Esophagus muscularis mucosa (tissue), 4 donors: Measurements from ENCODE around the gene GSTM3. TPM values are rescaled to one million over a fixed set of nuclear protein-coding genes. Genes with fewer than 3 reads are reported as not detected.

Source experiments
- DNase-seq: peaks from one replicate; pipeline ENCODE4 v3.0.0-alpha.2; 2017; ENCODE audit errors: extremely low spot score
- H3K27ac ChIP-seq, 4 donors: fragments of 200-600 bp; sonication (generic); replicated peaks in 1 of 4; 1 replicate in 3 of 4; 2 replicates in 1 of 4; pipeline ENCODE4 v1.5.1; 2016 to 2019; ENCODE audit warnings: mild to moderate bottlenecking in 1 of 4
- H3K27me3 ChIP-seq, 4 donors: fragments of 200-600 bp; sonication (generic); one replicate each; pipeline versions ENCODE4 v1.5.1 to v1.6.0; 2016 to 2019
- H3K36me3 ChIP-seq, 4 donors: fragments of 200-600 bp; sonication (generic); one replicate each; pipeline ENCODE4 v1.5.1; 2016 to 2019
- H3K4me1 ChIP-seq, 4 donors: fragments of 200-600 bp; sonication (generic); one replicate each; pipeline ENCODE4 v1.5.1; 2016 to 2019
- H3K4me3 ChIP-seq, 4 donors: fragments of 200-600 bp; sonication (generic); 1 replicate in 2 of 4; 2 replicates in 2 of 4; pipeline ENCODE4 v1.5.1; 2016 to 2019; ENCODE audit warnings: mild to moderate bottlenecking in 4 of 4, moderate library complexity in 1 of 4
- H3K9me3 ChIP-seq, 4 donors: fragments of 200-600 bp; sonication (generic); 1 replicate in 3 of 4; 2 replicates in 1 of 4; pipeline ENCODE4 v1.5.1; 2016 to 2019
- CTCF ChIP-seq, 3 experiments: fragments of 200-600 bp in 2 of 3; fragments of 450-650 bp in 1 of 3; sonication (generic) in 2 of 3; IDR thresholded peaks; one replicate each; pipeline ENCODE4 v1.5.1; 2017 to 2019; ENCODE audit warnings: antibody characterized with exemption in 3 of 3, mild to moderate bottlenecking in 2 of 3, moderate library complexity in 1 of 3
- EP300 ChIP-seq: sonication (generic); formaldehyde crosslinking; IDR thresholded peaks from one replicate; pipeline ENCODE4 v1.6.1; 2017; ENCODE audit warnings: antibody characterized with exemption
- POLR2A ChIP-seq: fragments of 450-650 bp; IDR thresholded peaks from one replicate; pipeline ENCODE4 v1.6.1; 2017; ENCODE audit warnings: antibody characterized with exemption, moderate library complexity, mild to moderate bottlenecking, low read depth
- POLR2AphosphoS5 ChIP-seq, 2 donors: sonication (generic); formaldehyde crosslinking; IDR thresholded peaks; one replicate each; pipeline ENCODE4 v1.6.1; 2017; ENCODE audit warnings: antibody characterized with exemption in 2 of 2
- WGBS: methylation state at CpG from one replicate; pipeline ENCODE4 v1.1.5; 2018; 5-methylcytosine and 5-hydroxymethylcytosine counted together
- intact Hi-C: fragments of 100-400 bp; cut with DNase I; formaldehyde crosslinking; loops from one replicate; pipeline ENCODE4 v1.15.1; 2023
- total RNA-seq, 4 donors: library from RNA; depleted of rRNA; stranded (reverse); fragments of >200 nt; gene quantifications; one replicate each; pipeline versions ENCODE4 v1.1.0 to v1.2.1, GENCODE V29; 2016

The GSTM3 gene
- total RNA-seq, 4 donors from 2014 or later = 64.6 to 111 (median 76.9) TPM

GRCh38 chr1:109762039-109762585, 21.3 kb upstream of the GSTM3 start:
- Histone ChIP-seq H3K4me1 (peaks cover 0 to 3% (median 0%) of the 10 kb centered on the region in 4 donors), H3K36me3 (no peaks in the 10 kb centered on the region), H3K4me3 (no peak overlapping the region), H3K9me3 (no peaks in the 10 kb centered on the region), H3K27me3 (no peaks in the 10 kb centered on the region), H3K27ac (no peak overlapping the region)
- intact Hi-C loops = no loop called here
- DNase-seq = no peak
- 80% methylated on average over 7 of the region's 7 CpGs for WGBS
- no peak for TF ChIP-seq EP300
- no peak for TF ChIP-seq CTCF (IDR thresholded peaks at IDR 0.05)
- TF ChIP-seq POLR2A = no peak
- no peak for TF ChIP-seq POLR2AphosphoS5 (IDR thresholded peaks at IDR 0.05)

GRCh38 chr1:109761227-109762038, 20.6 kb upstream of the GSTM3 start:
- 81% methylated on average over 8 of the region's 14 CpGs for WGBS
- intact Hi-C loops = no loop called here
- H3K4me3 ChIP-seq = no peak overlapping the region
- no peaks in the 10 kb centered on the region for H3K36me3 ChIP-seq
- no peak overlapping the region for H3K27ac ChIP-seq
- TF ChIP-seq POLR2A (no peak), POLR2AphosphoS5 (IDR thresholded peaks at IDR 0.05) (no peak), EP300 (no peak)
- DNase-seq = no peak
- peaks cover 0 to 3% (median 0%) of the 10 kb centered on the region in 4 donors for H3K4me1 ChIP-seq
- H3K27me3 ChIP-seq = no peaks in the 10 kb centered on the region
- no peaks in the 10 kb centered on the region for H3K9me3 ChIP-seq

GRCh38 chr1:109760581-109761226, 19.9 kb upstream of the GSTM3 start:
- peaks cover 0 to 3% (median 0%) of the 10 kb centered on the region in 4 donors for H3K4me1 ChIP-seq
- no peak overlapping the region for H3K27ac ChIP-seq
- WGBS = 89% methylated on average over 5 of the region's 7 CpGs
- DNase-seq = no peak
- TF ChIP-seq CTCF (IDR thresholded peaks at IDR 0.05) (no peak), POLR2AphosphoS5 (IDR thresholded peaks at IDR 0.05) (no peak), POLR2A (no peak), EP300 (no peak)
- no peaks in the 10 kb centered on the region for H3K36me3 ChIP-seq
- intact Hi-C loops = no loop called here
- no peaks in the 10 kb centered on the region for H3K9me3 ChIP-seq
- H3K4me3 ChIP-seq = no peak overlapping the region
- no peaks in the 10 kb centered on the region for H3K27me3 ChIP-seq

GRCh38 chr1:109759513-109760334, 18.9 kb upstream of the GSTM3 start:
- Histone ChIP-seq H3K4me1 (peaks cover 0 to 3% (median 0%) of the 10 kb centered on the region in 4 donors), H3K9me3 (no peaks in the 10 kb centered on the region), H3K27ac (no peak overlapping the region), H3K27me3 (no peaks in the 10 kb centered on the region), H3K4me3 (no peak overlapping the region), H3K36me3 (no peaks in the 10 kb centered on the region)
- 88% methylated on average over 10 of the region's 11 CpGs for WGBS
- no peak for DNase-seq
- TF ChIP-seq EP300 (no peak), CTCF (IDR thresholded peaks at IDR 0.05) (no peak), POLR2A (no peak), POLR2AphosphoS5 (IDR thresholded peaks at IDR 0.05) (no peak)
- intact Hi-C loops = loop anchor here (5.0 kb wide), 1 partner anchor 217 kb away; no protein-coding TSS in a partner anchor
